Spleen (tissue), 7 donors: ENCODE data around the gene C6orf163.

ENCODE experiments used
- CTCF ChIP-seq, 11 experiments: fragments of 200-600 bp in 7 of 11; fragments of 450-650 bp in 4 of 11; sonication (generic) in 4 of 11; IDR thresholded peaks in 8 of 11; conservative IDR thresholded peaks in 3 of 11; 1 replicate in 7 of 11; 2 replicates in 4 of 11; pipeline versions ENCODE4 v1.4.0 to v1.8.0; 2016 to 2021; ENCODE audit warnings: antibody characterized with exemption in 11 of 11, inconsistent platforms in 4 of 11, mild to moderate bottlenecking in 1 of 11
- POLR2A ChIP-seq, 3 donors: fragments of 450-650 bp; IDR thresholded peaks; one replicate each; pipeline ENCODE4 v1.5.1; 2017; ENCODE audit warnings: antibody characterized with exemption in 3 of 3, mild to moderate bottlenecking in 1 of 3
- donor health status: DM: no; HTN: no; CAD: no; lungs with moderate emphysema.
- donor health status: DM: no; HTN: no; CAD: no.
- donor health status: DM: no; HTN: no; CAD: no.

GRCh38 chr6:87315071-87315470 lies 29.5 kb upstream of the C6orf163 start:
- TF ChIP-seq CTCF (IDR thresholded peaks at IDR 0.05 in 8 of 11, conservative IDR thresholded peaks at IDR 0.05 in 3 of 11) (no peak), POLR2A (IDR thresholded peaks at IDR 0.05) (no peak)
